Measurements from ENCODE around the gene STAG3. TPM values are rescaled to one million over a fixed set of nuclear protein-coding genes. Genes with fewer than 3 reads are reported as not detected.

Gene STAG3
- total RNA-seq, 1 experiment from 2014 or later = 5.2 TPM

DNA sequence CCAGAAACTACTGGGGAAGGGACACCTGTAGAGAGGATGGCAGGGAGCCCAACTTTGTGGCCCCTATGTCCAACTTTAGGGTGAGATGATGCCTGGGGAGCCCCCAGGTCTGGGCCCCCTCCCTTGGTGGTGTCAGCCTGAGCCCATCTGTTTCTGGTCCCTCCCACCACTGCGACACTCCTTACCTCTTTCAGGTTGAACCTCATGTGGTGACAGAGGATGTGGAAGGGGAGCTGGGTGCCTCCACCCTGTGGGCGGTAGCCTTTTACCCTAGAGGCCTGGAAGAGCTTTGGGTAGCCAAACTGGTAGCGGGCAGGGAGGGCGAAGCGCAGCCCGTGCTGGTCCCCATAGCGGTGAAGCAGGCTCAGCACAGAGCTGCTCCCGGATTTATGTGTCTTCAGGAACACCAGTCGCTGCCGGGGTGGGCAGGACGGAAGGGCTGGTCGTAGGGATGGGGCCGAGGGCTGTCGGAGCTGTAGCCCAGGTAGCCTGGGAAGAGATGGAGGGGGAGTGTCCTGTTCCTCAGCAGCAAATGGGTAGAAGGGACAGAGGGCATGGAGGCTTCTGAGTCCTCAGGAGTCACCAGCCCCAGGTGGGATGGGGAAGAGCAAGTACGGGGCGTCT, 11.3 kb upstream of the STAG3 start:
- ChIA-PET POLR2A (interaction anchor here (1.0 kb wide), 1 partner anchor 17 kb away, joined by 3 read pairs; the partner anchor contains the start of gene LAMTOR4), CTCF (interaction anchor here (0.5 to 4.6 kb wide), 4 partner anchors 18 to 279 kb away, joined by 3 to 54 read pairs (median 15); partner anchors contain the start of gene LAMTOR4)
- Mint-ChIP-seq H3K36me3 (no peaks in the 10 kb centered on the region), H3K4me1 (peaks cover 54% of the 10 kb centered on the region), H3K27me3 (ENCODE audit: low read depth) (peaks cover 29% of the 10 kb centered on the region), H3K27ac (no peak overlapping the region), H3K4me3 (peak overlapping the region; percentile 87), H3K9me3 (no peaks in the 10 kb centered on the region)
- ATAC-seq = no peak
- no peak for DNase-seq (ENCODE audit: low spot score)
- TF ChIP-seq NFE2L1 (CRISPR knock-in tag; IDR thresholded peaks at IDR 0.05) (no peak), ATF1 (CRISPR knock-in tag; IDR thresholded peaks at IDR 0.05) (no peak), FOXP1 (CRISPR knock-in tag; IDR thresholded peaks at IDR 0.05; ENCODE audit: borderline replicate concordance) (0 out of 2 replicates have a peak, but pooled peaks have one; percentile 39), ZNF232 (CRISPR knock-in tag; IDR thresholded peaks at IDR 0.05) (no peak), NR2C2 (CRISPR knock-in tag; IDR thresholded peaks at IDR 0.05) (no peak)

DNA sequence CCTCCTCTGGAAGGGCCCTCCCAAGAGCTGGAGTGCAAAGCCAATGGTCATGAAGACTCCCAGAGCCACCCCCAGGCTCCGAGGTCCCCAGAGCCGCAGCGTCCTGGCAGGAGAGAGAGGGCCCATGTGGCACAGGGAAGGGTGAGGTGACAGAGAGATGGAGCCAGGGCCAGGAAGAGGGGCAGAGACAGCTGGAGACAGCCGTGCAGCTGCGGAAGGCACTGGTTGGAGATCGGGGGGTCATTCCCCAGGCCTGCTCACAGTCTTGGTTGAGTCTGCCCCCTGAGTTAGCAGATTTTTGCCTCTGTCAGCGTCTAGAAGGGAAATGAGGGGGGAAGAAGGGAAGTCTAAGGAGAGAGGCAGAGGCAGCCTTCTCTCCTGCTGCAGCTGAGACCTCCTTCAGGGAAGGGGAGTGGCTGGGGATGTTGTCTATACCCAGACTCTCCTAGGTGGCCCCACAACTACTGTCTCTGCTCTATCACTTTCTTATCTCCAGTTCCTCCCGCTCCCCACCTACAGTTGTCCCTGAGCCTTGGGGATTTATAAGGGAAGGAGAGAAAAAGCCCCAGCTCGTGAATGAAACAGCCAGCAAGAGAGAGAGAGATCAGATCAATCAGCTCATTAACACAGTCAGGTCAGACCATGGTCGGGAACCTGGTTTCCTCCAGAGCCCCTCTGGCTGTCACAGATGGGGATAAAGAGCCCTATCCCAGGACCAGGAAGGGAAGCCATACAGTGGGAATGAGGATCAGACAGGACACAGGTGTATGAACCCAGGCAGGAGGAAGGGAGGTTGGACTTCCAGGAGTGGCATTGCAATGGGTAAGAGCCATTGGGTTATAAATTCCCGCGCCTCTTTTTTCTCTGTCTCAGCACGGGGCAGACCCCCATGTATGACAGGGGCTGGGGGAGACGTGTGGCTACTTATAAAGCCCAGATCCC, 10.5 kb upstream of the STAG3 start:
- Mint-ChIP-seq H3K4me3 (peak overlapping the region; percentile 87), H3K9me3 (no peaks in the 10 kb centered on the region), H3K27ac (no peak overlapping the region), H3K27me3 (ENCODE audit: low read depth) (peaks cover 29% of the 10 kb centered on the region), H3K36me3 (no peaks in the 10 kb centered on the region), H3K4me1 (peaks cover 56% of the 10 kb centered on the region)
- ATAC-seq = no peak
- TF ChIP-seq NFATC4 (CRISPR knock-in tag; IDR thresholded peaks at IDR 0.05) = no peak
- no peak for TF ChIP-seq GTF2I (CRISPR knock-in tag; conservative IDR thresholded peaks at IDR 0.05)
- TF ChIP-seq, protein P1, sequence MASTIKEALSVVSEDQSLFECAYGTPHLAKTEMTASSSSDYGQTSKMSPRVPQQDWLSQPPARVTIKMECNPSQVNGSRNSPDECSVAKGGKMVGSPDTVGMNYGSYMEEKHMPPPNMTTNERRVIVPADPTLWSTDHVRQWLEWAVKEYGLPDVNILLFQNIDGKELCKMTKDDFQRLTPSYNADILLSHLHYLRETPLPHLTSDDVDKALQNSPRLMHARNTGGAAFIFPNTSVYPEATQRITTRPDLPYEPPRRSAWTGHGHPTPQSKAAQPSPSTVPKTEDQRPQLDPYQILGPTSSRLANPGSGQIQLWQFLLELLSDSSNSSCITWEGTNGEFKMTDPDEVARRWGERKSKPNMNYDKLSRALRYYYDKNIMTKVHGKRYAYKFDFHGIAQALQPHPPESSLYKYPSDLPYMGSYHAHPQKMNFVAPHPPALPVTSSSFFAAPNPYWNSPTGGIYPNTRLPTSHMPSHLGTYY (CRISPR knock-in tag; IDR thresholded peaks at IDR 0.05) = no peak
- TF ChIP-seq NFE2L1 (CRISPR knock-in tag; IDR thresholded peaks at IDR 0.05) = no peak
- TF ChIP-seq, protein P2, sequence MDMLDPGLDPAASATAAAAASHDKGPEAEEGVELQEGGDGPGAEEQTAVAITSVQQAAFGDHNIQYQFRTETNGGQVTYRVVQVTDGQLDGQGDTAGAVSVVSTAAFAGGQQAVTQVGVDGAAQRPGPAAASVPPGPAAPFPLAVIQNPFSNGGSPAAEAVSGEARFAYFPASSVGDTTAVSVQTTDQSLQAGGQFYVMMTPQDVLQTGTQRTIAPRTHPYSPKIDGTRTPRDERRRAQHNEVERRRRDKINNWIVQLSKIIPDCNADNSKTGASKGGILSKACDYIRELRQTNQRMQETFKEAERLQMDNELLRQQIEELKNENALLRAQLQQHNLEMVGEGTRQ (CRISPR knock-in tag; IDR thresholded peaks at IDR 0.05) = no peak
- no peak for TF ChIP-seq NR2C2 (CRISPR knock-in tag; IDR thresholded peaks at IDR 0.05)
- no peak for TF ChIP-seq PRRX2 (CRISPR knock-in tag; IDR thresholded peaks at IDR 0.05)
- no peak for TF ChIP-seq ATF1 (CRISPR knock-in tag; IDR thresholded peaks at IDR 0.05)
- TF ChIP-seq, protein P3, sequence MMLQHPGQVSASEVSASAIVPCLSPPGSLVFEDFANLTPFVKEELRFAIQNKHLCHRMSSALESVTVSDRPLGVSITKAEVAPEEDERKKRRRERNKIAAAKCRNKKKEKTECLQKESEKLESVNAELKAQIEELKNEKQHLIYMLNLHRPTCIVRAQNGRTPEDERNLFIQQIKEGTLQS (CRISPR knock-in tag; conservative IDR thresholded peaks at IDR 0.05) = no peak
- TF ChIP-seq, protein P4, sequence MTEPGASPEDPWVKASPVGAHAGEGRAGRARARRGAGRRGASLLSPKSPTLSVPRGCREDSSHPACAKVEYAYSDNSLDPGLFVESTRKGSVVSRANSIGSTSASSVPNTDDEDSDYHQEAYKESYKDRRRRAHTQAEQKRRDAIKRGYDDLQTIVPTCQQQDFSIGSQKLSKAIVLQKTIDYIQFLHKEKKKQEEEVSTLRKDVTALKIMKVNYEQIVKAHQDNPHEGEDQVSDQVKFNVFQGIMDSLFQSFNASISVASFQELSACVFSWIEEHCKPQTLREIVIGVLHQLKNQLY (CRISPR knock-in tag; IDR thresholded peaks at IDR 0.05) = no peak
- TF ChIP-seq SP1 (CRISPR knock-in tag; conservative IDR thresholded peaks at IDR 0.05) = no peak
- no peak for TF ChIP-seq JAZF1 (CRISPR knock-in tag; IDR thresholded peaks at IDR 0.05)
- TF ChIP-seq, protein P5, sequence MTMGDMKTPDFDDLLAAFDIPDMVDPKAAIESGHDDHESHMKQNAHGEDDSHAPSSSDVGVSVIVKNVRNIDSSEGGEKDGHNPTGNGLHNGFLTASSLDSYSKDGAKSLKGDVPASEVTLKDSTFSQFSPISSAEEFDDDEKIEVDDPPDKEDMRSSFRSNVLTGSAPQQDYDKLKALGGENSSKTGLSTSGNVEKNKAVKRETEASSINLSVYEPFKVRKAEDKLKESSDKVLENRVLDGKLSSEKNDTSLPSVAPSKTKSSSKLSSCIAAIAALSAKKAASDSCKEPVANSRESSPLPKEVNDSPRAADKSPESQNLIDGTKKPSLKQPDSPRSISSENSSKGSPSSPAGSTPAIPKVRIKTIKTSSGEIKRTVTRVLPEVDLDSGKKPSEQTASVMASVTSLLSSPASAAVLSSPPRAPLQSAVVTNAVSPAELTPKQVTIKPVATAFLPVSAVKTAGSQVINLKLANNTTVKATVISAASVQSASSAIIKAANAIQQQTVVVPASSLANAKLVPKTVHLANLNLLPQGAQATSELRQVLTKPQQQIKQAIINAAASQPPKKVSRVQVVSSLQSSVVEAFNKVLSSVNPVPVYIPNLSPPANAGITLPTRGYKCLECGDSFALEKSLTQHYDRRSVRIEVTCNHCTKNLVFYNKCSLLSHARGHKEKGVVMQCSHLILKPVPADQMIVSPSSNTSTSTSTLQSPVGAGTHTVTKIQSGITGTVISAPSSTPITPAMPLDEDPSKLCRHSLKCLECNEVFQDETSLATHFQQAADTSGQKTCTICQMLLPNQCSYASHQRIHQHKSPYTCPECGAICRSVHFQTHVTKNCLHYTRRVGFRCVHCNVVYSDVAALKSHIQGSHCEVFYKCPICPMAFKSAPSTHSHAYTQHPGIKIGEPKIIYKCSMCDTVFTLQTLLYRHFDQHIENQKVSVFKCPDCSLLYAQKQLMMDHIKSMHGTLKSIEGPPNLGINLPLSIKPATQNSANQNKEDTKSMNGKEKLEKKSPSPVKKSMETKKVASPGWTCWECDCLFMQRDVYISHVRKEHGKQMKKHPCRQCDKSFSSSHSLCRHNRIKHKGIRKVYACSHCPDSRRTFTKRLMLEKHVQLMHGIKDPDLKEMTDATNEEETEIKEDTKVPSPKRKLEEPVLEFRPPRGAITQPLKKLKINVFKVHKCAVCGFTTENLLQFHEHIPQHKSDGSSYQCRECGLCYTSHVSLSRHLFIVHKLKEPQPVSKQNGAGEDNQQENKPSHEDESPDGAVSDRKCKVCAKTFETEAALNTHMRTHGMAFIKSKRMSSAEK (CRISPR knock-in tag; IDR thresholded peaks at IDR 0.05; ENCODE audit: borderline replicate concordance) = no peak
- no peak for DNase-seq (ENCODE audit: low spot score)
- CTCF ChIA-PET = interaction anchor here (0.5 to 4.6 kb wide), 11 partner anchors 10 to 1295 kb away, joined by 3 to 54 read pairs (median 6); partner anchors contain the start of genes GPC2, LAMTOR4 and STAG3
- POLR2A ChIA-PET = interaction anchor here (0.7 to 2.0 kb wide), 7 partner anchors 8 to 261 kb away, joined by 3 to 21 read pairs (median 4); partner anchors contain the start of genes AP4M1, GPC2, LAMTOR4 and MCM7
